ENCODE results near the gene SLC6A4.

DNA sequence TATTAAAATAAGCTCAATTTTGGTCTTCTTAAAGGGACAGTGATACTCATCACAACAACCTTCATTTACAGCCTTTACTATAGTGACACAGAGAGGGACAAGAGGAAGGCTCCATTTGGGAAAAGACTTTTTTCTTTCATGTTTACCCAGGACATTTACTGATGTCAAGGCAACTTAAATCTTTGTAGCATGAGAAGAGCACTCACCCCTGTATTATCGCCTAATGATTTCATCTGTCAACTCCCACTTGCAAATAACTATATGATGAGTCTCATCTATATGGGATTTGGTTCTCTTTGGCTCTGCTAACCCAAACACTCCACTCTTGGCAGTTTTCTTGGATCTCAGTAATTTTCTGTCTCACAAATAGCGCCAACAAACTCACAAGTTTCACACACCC lies 32.1 kb upstream of the SLC6A4 start:
- TF ChIP-seq, protein P1, sequence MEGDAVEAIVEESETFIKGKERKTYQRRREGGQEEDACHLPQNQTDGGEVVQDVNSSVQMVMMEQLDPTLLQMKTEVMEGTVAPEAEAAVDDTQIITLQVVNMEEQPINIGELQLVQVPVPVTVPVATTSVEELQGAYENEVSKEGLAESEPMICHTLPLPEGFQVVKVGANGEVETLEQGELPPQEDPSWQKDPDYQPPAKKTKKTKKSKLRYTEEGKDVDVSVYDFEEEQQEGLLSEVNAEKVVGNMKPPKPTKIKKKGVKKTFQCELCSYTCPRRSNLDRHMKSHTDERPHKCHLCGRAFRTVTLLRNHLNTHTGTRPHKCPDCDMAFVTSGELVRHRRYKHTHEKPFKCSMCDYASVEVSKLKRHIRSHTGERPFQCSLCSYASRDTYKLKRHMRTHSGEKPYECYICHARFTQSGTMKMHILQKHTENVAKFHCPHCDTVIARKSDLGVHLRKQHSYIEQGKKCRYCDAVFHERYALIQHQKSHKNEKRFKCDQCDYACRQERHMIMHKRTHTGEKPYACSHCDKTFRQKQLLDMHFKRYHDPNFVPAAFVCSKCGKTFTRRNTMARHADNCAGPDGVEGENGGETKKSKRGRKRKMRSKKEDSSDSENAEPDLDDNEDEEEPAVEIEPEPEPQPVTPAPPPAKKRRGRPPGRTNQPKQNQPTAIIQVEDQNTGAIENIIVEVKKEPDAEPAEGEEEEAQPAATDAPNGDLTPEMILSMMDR (conservative IDR thresholded peaks at IDR 0.05), result no peak
- TF ChIP-seq ZFX (IDR thresholded peaks at IDR 0.05), result no peak

All from C4-2B (cell line).